Epithelial cell of proximal tubule (primary cell): ENCODE measurements around the gene DGKI. TPM values are rescaled to one million over a fixed set of nuclear protein-coding genes. Genes with fewer than 3 reads are reported as not detected.

Experiments used
- DNase-seq: peaks from one replicate; pipeline ENCODE4 v3.0.0-alpha.2; 2011; ENCODE audit warnings: low read depth
- H3K4me3 ChIP-seq: 2 replicates; pipeline ENCODE4 v1.5.1; 2011; ENCODE audit warnings: low read depth, mild to moderate bottlenecking, low read length
- total RNA-seq: library from RNA; depleted of rRNA; stranded (reverse); fragments of >200 nt; gene quantifications from 2 replicates; pipeline ENCODE4 v1.2.3, GENCODE V29; 2015
- TF ChIP-seq, protein P1 (sequence below): conservative IDR thresholded peaks from 2 replicates; pipeline ENCODE4 v1.5.1; 2012; ENCODE audit warnings: low read depth, mild to moderate bottlenecking, low read length

DGKI gene
- total RNA-seq, 1 donor from 2014 or later, result 0.69 TPM

DNA sequence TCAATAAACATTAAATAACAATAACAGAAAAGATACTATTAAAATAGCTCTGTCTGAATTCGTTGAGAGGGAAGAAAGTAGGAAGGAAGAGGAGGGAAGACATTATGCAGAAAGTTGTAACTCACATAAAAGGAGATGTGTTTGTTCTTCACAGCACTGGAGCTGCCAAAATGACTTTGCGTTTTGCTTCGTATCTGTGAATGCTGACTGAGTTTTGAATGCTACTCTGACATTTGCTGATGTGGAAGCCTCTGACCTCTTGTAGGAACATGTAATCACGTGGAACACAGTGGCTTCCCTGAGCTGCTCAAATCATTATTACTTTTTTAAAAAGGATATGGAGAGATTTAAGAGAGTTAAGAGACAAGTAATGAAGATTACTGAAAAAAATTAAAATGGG lies 15.6 kb upstream of the DGKI start:
- DNase-seq, result no peak
- no peak overlapping the region for H3K4me3 ChIP-seq
- TF ChIP-seq, protein P1, sequence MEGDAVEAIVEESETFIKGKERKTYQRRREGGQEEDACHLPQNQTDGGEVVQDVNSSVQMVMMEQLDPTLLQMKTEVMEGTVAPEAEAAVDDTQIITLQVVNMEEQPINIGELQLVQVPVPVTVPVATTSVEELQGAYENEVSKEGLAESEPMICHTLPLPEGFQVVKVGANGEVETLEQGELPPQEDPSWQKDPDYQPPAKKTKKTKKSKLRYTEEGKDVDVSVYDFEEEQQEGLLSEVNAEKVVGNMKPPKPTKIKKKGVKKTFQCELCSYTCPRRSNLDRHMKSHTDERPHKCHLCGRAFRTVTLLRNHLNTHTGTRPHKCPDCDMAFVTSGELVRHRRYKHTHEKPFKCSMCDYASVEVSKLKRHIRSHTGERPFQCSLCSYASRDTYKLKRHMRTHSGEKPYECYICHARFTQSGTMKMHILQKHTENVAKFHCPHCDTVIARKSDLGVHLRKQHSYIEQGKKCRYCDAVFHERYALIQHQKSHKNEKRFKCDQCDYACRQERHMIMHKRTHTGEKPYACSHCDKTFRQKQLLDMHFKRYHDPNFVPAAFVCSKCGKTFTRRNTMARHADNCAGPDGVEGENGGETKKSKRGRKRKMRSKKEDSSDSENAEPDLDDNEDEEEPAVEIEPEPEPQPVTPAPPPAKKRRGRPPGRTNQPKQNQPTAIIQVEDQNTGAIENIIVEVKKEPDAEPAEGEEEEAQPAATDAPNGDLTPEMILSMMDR, result no peak

DNA sequence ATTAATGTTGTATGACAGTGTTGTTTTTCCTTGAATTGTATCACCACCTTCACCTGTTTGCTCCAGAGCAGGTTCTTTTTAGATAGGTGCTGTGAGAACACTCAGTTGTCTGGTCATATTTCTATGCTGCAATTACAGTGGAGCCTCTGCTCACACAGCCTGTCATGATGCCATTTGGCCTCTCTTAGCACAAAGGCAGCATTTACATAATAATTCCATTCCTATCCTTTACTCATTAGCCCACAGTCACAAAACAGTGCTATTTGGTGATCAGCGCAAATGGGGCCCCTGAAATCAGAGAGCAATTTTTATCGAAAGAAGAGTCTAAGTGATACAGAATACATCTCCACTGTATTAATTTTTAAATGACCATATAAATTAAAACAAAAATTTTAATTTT lies 13.8 kb upstream of the DGKI start:
- no peak overlapping the region for H3K4me3 ChIP-seq
- no peak for DNase-seq
- TF ChIP-seq, protein P1, result no peak

DNA sequence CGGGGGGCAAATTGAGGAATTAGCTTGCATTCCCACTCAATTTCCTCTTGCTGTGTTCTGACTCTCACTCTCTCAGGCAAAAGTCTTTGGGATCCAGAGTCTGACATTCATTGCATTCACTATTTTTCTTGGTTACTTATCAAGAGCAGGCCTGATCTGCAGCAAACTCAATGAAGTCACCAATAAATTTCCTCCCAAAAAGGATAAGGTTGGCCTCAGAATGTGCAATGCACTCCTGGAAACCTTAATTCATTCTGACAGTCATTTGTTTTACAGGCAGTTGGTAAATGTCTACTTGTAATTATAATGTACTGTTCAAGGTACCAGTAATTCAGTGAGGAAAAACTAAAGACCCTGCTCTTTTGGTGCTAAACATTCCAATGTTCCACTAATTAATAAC lies 6.3 kb upstream of the DGKI start:
- no peak for DNase-seq
- TF ChIP-seq, protein P1, result no peak
- H3K4me3 ChIP-seq, result no peak overlapping the region

DNA sequence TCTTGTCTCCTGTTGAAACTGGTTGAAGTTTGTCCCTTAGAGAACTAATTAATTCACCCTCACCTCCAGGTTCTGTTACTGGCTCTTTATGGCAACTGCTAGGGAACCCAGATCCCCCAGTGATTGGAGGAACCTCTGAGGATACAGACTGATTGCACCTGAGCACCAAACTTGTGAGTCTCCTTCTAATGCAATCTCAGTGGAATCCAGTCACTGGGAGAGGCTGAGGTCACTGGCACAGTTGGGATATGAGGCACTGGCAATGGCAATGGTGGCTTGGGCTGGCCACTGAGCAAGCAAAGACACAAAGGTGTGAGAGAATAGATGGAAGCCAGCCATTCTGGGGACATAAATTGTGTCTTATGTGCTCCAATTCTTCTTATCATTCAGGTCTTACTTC lies 5.3 kb upstream of the DGKI start:
- DNase-seq, result no peak
- no peak overlapping the region for H3K4me3 ChIP-seq
- TF ChIP-seq, protein P1, result no peak

DNA sequence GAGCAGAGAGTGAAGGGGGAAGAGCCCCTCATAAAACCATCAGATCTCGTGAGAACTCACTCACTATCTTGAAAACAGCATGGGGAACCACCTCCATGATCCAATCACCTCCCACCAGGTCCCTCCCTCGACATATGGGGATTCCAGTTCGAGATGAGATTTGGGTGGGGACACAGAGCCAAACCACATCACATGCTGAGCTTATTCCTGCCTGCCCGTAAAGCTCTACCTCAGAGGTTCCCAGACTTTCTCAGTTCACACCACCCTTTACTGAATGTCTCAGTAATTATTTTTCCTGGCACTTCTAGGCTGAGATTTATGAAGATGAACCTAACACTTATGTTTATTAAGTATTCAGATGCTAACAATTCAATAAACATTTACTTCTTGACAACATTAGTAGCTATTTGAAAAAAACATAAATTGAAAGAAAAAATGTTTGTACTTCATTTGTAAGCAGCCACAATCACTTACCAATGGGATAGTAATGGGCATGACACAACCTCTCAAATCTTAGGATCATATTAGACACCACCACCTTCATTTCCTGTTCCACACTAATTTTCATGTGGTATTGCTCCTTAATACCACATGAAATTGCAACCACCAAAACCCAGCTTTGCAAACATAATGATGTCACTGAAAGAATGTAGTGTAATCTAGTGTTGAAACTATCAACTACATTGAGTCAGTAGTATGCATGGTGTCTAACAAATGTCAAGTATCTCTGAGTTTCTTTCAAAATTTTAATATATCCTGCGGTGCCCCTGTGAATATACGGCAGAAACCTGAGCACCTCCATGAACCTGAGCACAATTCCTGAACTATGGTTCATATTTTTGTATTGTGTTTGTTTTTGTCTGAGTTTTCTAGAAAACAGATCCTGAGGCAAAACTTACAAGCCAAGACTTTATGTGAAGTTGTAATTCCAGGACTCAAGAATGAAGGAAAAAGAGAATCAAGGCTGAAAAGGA lies 4.5 kb upstream of the DGKI start:
- no peak for DNase-seq
- TF ChIP-seq, protein P1, result no peak
- H3K4me3 ChIP-seq, result no peak overlapping the region

DNA sequence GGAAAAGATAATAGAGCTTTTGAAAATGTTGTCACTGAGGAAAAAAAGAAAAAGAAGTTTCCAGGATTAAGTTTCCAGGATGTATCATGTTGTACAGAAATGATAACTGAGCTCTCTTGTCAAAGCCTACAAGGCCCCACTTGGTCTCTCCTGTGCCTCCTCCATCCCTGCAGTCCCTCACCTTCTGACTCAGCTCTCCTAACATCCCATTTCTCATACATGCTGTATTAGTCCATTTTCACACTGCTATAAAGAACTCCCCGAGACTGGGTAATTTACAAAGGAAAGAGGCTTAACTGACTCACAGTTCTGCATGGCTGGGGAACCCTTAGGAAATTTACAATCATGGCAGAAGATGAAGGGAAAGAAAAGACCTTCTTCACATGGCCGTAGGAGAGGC lies 3.8 kb upstream of the DGKI start:
- no peak for DNase-seq
- TF ChIP-seq, protein P1, result no peak
- no peak overlapping the region for H3K4me3 ChIP-seq

DNA sequence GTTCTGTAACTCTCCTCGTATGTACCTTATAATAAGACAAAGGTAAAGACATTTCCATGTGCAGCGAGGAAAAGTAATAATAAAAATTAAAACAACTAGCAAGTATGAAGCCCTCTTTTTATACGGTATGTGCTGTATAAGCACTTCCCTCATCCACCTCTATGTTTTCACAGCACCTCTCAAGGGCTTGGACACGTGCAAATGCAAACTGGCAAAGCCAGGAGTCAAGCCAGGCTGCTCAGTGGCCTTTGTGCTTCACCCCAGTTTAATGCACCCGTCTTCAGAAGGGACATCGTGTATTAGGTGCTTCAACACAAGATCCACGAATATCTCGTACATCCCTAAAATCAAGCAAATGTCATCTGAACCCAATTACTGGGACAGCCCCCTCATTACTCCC lies 1.3 kb upstream of the DGKI start:
- TF ChIP-seq, protein P1, result no peak
- no peak for DNase-seq
- no peak overlapping the region for H3K4me3 ChIP-seq
